Right kidney (tissue), 9 donors: ENCODE results near the gene VAPA.

Experiments
- DNase-seq: peaks from one replicate; pipeline ENCODE4 v3.0.0-alpha.2; 2016
- long read RNA-seq, 8 donors: transcript quantifications; one replicate each; lab custom pipeline, GENCODE V29; 2026

The VAPA gene, protein sequence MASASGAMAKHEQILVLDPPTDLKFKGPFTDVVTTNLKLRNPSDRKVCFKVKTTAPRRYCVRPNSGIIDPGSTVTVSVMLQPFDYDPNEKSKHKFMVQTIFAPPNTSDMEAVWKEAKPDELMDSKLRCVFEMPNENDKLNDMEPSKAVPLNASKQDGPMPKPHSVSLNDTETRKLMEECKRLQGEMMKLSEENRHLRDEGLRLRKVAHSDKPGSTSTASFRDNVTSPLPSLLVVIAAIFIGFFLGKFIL
- long read RNA-seq, donor 1, full-length matches to known transcripts, result 87 of 93 reads
- long read RNA-seq, donor 1, partial matches to known transcripts, result 0 of 93 reads
- long read RNA-seq, donor 1, other reads (novel, unspliced or antisense), result 6 of 93 reads
- long read RNA-seq, donor 2, full-length matches to known transcripts, result 43 of 90 reads
- long read RNA-seq, donor 2, partial matches to known transcripts, result 47 of 90 reads
- long read RNA-seq, donor 2, other reads (novel, unspliced or antisense), result 0 of 90 reads
- long read RNA-seq, donor 3, full-length matches to known transcripts, result 45 of 86 reads
- long read RNA-seq, donor 3, partial matches to known transcripts, result 41 of 86 reads
- long read RNA-seq, donor 3, other reads (novel, unspliced or antisense), result 0 of 86 reads
- long read RNA-seq, donor 4, full-length matches to known transcripts, result 72 of 72 reads
- long read RNA-seq, donor 4, partial matches to known transcripts, result 0 of 72 reads
- long read RNA-seq, donor 4, other reads (novel, unspliced or antisense), result 0 of 72 reads
- long read RNA-seq, donor 5, full-length matches to known transcripts, result 63 of 70 reads
- long read RNA-seq, donor 5, partial matches to known transcripts, result 0 of 70 reads
- long read RNA-seq, donor 5, other reads (novel, unspliced or antisense), result 7 of 70 reads
- long read RNA-seq, donor 6, full-length matches to known transcripts, result 76 of 155 reads
- long read RNA-seq, donor 6, partial matches to known transcripts, result 72 of 155 reads
- long read RNA-seq, donor 6, other reads (novel, unspliced or antisense), result 7 of 155 reads
- long read RNA-seq, donor 7, result 0 reads
- long read RNA-seq, donor 8, full-length matches to known transcripts, result 88 of 88 reads
- long read RNA-seq, donor 8, partial matches to known transcripts, result 0 of 88 reads
- long read RNA-seq, donor 8, other reads (novel, unspliced or antisense), result 0 of 88 reads

DNA sequence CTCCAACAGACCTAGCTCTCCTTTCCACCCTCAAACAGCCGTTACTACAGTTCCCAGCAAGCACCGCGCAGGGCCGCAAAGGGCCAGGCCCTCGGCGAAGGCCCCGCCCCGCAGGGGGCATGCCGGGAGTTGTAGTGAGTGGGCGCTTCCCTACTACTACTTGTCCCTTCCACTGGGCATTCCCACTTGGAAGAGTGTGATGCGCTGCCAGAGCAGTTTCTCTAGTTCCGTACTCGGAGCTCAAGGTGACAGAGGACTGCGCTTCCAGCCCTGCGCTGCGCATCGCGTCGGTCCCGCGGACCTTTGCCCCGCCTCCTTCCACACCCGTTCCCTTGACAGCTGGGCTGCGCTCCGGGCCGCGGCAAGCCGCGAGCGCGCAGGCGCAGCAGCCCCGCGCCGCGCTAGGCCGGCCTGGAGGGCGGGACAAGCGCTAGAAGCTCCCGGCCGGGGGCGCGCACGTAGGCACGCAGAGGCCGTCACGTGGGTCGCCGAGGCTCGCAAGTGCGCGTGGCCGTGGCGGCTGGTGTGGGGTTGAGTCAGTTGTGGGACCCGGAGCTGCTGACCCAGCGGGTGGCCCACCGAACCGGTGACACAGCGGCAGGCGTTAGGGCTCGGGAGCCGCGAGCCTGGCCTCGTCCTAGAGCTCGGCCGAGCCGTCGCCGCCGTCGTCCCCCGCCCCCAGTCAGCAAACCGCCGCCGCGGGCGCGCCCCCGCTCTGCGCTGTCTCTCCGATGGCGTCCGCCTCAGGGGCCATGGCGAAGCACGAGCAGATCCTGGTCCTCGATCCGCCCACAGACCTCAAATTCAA is at the start of gene VAPA:
Gene VAPA (plus strand): TSS at position 491 of the 808 bp plus-strand sequence. CDS start 241 bp downstream, at position 732.
- peak; percentile 100 for DNase-seq

DNA sequence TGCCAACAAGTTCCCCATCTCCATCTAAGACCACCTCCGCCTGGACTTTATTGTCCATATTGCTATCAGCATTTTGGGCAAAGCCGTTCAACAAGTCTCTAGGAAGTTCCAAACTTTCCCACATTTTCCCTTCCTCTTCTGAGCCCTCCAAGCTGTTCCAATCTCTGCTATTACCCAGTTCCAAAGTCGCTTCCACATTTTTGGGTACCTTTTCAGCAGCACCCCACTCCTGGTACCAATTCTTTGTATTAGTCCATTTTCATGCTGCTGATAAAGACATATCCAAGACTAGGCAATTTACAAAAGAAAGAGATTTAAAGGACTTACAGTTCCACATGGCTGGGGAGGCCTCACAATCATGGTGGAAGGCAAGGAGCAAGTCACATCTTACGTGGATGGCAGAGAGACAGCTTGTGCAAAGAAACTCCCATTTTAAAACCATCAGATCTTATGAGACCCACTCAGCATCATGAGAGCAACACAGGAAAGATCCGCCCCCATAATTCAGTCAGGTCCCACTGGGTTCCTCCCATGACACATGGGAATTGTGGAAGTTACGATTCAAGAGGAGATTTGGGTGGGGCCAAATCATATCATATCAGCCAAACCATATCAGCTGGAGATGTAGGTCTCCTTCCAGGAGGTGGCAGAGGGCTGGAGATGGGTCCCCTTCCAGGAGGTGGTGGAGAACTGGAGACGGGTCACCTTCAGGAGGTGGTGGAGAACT is 47.9 kb upstream of the VAPA start:
- DNase-seq, result no peak

DNA sequence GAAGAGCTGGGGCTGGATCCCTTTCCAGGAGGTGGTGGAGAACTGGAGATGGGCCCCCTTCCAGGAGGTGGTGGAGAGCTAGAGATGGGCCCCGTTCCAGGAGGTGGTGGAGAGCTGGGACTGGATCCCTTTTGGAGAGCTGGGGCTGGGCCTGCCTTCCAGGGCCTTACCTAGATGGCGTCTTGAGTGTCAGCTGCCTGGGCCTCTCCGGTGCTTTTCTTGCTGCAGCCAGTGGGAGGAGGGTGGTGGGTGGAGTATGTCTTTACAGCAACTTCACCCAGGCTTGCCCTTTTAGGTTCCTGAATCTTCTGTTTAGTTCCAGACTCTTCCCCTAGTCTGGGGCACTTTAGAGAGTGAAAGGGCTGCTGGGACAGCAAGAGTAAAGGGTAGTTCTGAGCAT is 47.2 kb upstream of the VAPA start:
- no peak for DNase-seq

DNA sequence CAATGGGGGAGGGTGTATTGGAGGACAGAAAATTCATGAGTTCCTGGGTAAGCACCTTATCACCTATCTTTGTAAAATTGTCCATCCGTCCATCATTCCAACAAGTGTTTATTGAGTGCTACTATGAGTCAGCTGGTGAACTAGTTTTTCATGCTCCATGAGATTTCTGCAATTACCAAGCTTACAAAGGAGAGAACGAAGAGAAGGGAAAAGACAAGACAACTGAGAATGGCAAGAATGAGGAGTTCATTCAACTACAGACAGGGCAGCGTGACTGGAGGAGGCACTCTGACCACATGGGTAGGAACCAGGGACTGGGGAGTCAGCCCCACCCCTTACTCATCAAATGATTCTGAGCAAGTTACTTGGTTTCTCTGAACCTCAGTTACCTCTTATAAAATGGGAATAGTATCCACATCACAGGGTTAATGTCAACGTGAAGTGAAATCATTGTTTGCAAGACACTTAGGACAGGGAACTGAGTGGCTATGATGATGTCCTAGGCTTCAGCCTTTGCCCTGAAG is 46.7 kb upstream of the VAPA start:
- DNase-seq, result no peak

DNA sequence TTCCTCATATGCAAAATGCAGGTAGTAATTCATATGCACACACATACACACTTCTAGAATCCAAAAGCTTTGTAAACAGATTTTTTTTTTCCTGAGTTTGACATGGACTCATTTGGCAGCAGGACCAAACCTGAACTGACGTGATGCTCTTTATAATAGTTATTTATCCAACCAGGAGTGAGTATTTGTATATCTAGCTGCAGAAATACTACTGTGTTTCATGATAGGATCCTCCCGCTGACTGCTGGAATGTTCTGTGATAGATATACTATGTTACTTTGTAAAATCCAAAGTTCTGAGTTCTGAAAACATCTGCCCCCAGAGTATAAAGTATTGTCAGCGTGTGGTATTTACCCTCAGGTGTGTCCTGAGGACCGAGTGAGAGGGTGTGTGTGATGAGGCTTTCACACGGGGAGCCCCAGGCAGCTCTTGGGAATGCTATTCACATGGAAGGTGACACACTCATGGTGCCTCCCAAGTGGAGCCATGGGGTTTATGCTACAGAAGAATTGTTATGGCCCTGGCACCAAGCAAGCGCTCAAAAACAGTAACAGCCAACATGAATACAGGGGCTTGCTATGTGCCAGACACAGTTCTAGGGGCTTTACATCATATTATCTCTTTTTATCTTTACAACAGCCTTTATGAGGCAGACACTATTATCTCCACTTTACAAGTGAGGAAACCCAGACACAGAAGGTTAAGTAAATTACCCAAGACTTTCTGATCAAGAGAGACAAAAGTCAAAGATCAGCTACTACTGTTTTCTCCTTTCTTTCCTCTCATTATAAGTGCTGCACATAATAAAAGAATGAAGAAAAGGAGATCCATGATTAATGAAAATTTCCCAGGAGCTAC is 44.7 kb upstream of the VAPA start:
- no peak for DNase-seq

DNA sequence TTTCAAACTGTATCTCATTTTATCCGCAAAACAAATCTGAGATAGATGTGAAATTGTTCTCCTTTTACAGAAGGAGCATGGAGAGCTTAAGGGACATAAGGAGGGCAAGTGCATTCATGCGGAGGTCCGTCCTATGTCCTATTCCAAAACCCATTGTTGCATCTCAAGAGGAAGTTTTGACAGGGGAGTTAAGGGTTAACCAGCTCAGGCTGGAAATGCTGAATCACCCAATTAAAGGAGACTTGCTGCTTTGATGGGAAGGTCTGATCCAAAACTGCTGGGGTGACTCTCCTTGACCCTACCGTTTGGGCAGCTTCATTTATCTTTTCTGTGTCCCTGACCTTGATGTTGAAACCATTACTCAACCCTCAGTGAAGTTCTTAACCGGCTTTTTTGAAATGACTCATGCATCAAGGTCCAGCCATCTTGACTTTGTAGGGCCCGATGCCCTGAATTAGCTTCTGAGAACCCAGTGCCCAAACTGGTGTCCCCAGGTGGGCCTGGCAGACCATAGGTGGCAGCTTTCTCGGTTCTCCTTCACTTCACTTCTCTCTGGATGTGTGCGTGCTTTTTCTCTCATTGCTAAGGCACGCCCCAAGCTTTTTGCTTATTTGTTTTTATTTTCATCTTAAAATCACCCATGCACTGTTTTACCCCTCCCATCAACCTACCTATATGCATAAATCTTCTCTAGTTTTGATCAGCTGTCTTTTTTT is 43.9 kb upstream of the VAPA start:
- DNase-seq, result no peak

DNA sequence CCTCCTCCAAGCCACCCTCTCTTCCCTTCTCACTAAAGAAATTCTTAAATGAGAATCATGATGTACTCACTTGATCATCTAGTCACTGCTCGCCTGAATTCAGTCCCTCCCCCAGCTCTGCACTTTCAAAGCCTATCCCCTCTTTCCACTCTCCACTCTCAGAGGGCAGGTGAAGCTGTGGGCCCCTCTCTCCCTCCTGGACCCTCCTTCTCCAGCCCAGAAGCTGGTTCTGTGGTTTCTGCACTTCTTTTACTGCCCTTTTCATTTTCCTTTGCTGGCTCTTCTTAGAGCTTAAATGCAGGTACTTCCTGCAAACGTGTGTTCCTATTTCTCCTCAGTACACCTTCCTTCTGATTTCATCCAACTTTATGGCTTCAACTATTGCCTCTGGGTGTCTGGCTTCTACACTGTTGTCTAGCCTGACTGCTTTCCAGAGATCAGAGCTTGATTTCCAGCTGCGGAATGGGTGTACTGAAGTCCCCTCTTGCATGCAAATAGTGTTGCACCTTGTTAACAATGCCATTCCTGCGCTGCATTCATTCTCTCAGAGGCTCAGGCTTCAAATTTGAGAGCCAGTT is 43.3 kb upstream of the VAPA start:
- no peak for DNase-seq

DNA sequence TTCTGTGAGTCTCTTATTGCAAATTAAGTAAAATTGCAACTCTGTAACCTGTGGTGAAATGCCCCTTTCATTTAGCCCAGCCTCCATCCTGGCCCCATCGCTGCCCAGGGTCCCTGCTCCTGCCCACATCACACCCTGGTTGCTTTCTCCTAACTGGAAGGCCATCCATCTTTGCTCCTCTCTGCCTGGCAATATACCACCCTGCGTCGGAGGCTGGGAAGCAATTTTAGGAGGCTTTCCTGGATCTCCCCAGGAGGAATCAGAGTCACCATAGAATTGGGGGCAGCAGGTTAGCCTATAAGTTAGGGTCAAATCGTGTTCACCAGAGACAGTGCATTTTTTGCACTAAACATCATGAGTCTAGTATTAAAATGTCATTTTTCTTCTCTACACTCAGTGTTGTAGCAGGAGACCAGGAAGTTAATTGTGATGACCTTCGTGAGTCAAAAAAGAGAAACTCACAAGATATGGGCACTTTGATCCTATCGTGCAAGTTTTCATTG is 42.5 kb upstream of the VAPA start:
- DNase-seq, result no peak

DNA sequence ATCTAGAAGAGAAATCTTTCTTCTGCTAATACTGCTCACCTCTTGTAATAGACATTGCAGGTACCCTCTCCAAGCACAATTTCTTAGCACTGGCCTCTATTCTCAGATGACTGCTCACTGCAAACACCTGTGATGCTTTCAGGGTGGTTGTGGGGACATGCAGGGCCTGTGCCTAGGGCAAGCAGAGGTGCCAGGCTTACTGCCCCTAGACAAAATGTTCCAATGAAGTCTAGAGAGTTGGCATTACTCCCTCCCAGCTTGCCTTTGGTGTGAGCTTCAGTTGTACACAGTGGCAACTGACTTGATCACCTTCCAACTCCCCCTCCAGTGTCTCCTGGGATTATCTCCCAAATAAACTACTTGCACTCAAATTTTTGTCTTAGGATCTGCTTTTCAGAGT is 41.0 kb upstream of the VAPA start:
- no peak for DNase-seq

DNA sequence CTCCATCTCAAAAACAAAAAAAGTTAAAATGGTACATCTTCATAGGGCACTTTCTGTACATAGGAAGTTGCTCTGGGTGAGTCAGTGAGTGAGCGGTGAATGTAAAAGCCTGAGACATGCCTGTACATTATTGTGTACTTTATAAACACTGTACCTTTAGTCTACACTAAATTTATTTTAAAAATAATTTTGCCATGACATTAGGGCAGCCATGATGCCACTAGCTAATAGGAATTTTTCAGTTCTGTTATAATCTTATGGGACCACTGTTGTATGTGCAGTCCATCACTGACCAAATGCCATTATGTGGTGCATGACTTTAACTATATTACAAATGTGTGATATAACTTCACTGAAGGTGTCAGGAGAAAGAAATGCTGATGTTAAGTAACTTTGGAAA is 39.1 kb upstream of the VAPA start:
- no peak for DNase-seq

DNA sequence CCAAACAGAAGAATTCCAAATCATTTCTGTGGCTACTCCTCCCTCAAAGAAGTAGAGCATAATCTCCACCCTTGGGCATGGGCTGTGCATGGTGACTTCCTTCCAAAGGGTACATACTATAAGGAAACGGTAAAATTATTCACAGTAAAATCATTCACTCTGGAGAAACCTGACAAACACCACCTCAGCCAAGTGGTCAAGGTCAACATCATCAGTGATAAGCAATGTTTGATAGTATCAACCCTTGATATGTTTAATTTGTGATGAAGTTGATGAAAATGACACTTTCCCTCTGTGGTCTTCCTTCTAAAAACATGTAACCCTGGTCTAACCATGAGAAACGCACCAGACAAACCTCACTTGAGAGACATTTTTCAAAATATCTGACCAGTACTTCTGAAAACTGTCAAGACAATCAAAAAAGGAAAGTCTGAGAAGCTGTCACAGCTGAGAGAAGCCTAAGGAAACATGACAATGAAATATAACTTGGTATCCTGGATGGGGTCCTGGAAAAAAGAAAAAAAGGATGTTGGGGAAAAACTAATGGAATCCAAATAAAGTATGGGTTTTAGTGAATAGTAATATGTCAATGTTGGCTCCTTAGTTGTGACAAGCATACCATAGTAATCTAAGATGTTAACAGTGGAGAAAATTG is 37.5 kb upstream of the VAPA start:
- DNase-seq, result no peak

DNA sequence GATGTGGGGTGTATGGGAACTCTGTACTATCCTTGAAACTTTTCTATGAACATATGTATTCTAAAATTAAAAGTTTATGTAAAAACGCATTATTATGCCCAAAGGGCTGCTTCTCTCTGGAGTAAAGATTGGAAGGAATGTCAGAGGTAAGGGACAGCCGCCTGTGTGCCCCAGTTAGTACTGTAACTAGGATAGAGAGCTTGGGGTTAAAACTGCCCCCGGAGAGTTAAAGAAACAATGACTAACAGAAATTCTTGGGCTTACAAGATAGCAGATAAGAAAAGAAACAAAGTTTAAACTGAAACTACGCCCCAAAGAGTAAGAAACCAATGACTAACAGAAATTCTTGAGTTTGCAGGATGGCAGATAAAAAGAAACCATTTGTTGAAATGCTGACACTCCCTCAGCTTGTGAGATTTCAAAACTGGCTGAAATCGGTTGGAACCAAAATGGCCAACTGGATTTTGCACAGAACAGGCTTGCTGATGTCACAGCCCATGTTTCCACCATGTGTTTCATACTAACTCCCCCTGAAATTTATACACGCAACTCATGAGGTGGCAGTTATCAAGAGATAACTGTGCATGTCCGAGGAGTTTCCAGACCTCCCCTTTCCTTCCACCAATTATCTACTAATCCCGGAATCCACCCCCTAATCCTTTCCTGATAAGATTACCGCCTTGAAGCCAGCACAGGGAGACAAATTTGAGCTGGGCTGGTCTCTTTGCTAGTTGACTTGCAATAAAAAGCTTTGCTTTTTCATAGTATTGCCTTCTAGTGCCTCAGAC is 36.8 kb upstream of the VAPA start:
- DNase-seq, result peak; percentile 8

DNA sequence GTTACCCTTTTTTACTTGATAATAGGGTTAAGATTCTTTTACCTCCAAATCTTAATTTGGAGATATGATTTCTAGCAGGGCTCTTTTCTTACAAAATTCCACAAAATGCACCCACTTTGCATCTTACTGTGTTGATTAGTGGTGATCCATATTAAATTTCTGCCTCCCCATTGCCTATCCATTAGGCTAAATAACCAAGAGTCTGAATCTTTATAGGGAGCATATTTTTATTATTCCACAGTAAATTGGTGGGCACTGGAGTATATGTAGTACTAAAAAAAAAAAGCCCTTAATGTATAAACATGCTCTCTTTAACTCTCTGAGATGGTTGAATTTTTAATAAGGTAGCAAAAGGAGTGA is 36.2 kb upstream of the VAPA start:
- DNase-seq, result no peak

DNA sequence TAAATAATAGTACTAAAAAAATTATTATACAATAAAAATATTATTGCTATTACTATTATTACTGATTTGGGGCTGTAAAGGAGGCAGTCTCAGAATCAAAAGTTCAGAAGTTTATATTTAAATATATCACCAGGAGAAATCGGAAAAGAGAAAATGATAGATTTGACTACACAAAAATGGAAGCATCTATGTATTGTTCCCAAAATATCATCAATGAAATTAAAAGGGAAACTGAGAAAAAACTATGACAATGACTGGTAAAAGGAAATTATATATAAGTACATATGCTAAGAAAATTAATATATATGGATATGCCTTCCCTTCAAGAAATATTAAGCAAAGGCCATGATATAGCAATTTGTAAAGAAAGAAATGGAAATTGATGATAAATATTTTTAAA is 35.7 kb upstream of the VAPA start:
- DNase-seq, result no peak

DNA sequence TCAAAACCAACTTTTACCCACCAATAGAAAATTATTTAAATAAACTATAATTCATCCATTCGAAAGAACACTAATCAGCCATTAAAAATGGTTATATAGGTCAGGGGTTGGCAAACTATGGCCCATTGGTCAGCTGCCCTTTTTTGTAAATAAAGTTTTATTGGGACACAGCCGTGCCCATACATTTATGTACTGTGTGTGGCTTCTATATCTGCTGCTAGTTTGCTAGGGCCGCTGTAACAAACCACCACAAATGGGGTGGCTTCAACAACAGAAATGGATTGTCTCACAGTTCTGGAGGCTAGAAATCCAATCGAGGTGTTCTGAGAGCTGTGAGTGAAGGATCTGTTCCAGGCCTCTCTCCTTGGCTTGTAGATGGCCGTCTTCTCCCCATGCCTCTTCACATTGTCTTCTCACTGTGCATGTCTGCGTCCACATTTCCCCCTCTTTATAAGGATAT is 35.0 kb upstream of the VAPA start:
- DNase-seq, result no peak

DNA sequence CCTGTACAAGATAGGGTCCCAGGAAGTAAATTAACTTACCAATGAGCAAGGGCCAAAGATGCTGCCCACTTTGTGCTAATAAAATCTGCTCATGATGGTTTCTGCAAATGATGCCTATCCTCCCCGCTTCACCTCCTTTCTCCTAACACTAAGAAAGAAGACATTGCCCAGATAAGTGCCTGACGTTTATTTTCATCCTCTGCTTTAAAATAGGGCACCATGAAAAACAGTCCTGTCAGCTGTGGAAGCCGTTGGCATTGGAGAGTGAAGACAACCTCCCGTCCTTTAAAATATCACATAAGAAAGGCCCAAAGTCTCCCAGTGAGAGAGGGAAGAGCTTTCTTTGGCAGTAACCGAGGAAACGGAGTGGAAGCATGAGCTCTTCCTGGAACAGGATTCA is 29.7 kb upstream of the VAPA start:
- no peak for DNase-seq

DNA sequence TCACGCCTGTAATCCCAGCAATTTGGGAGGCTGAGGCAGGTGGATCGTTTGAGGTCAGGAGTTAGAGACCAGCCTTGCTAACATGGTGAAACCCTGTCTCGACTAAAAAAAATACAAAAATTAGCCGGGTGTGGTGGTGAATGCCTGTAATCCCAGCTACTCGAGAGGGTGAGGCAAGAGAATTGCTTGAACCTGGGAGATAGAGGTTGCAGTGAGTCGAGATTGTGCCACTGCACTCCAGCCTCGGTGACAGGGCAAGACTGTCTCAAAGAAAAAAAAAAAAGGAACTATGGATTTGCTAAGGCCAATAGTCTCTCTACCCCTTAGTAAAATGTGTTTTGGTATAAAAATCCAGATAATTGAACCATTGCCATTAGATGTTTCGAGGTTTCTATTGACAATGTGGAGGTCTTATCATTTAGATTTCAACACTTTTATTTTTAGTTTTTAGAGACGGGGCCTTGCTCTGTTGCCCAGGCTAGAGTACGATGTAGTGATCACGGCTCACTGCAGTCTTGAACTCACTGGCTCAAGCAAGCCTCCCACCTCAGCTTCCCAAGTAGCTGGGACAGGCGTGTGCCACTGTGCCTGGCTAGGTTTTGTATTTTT is 29.2 kb upstream of the VAPA start:
- no peak for DNase-seq
